Trophoblast cell (in vitro differentiated cells and primary cell): ENCODE results near the gene INHBB.

ENCODE experiments used
- DNase-seq, 2 donors: peaks; one replicate each; pipeline ENCODE4 v3.0.0-alpha.2; 2016
- H2AFZ ChIP-seq: 2 replicates; pipeline ENCODE4 v1.6.1; 2013; ENCODE audit warnings: low read length, moderate library complexity, mild to moderate bottlenecking; ENCODE audit not compliant: insufficient read depth, poor library complexity
- H2AK5ac ChIP-seq: 2 replicates; pipeline ENCODE4 v1.6.1; 2013; ENCODE audit warnings: mild to moderate bottlenecking, low read length
- H2BK120ac ChIP-seq: 2 replicates; pipeline ENCODE4 v1.6.1; 2013; ENCODE audit warnings: low read length, mild to moderate bottlenecking, moderate library complexity; ENCODE audit not compliant: insufficient read depth, poor library complexity
- H2BK12ac ChIP-seq: 2 replicates; pipeline ENCODE4 v1.6.1; 2013; ENCODE audit warnings: mild to moderate bottlenecking, low read length, moderate library complexity
- H2BK5ac ChIP-seq: 2 replicates; pipeline ENCODE4 v1.6.1; 2013; ENCODE audit warnings: low read length, low read depth, moderate library complexity, mild to moderate bottlenecking; ENCODE audit not compliant: poor library complexity
- H3K14ac ChIP-seq: 2 replicates; pipeline ENCODE4 v1.6.1; 2013; ENCODE audit warnings: mild to moderate bottlenecking, low read length
- H3K18ac ChIP-seq: 2 replicates; pipeline ENCODE4 v1.6.1; 2013; ENCODE audit warnings: mild to moderate bottlenecking, low read length
- H3K23ac ChIP-seq: 2 replicates; pipeline ENCODE4 v1.6.1; 2013; ENCODE audit warnings: low read length
- H3K27ac ChIP-seq: 2 replicates; pipeline ENCODE4 v1.5.1; 2013; ENCODE audit warnings: low read depth, mild to moderate bottlenecking, inconsistent platforms, low read length, moderate library complexity
- H3K27me3 ChIP-seq: 2 replicates; pipeline ENCODE4 v1.6.1; 2013; ENCODE audit warnings: inconsistent platforms, mild to moderate bottlenecking, low read length, moderate library complexity; ENCODE audit not compliant: insufficient read depth
- H3K36me3 ChIP-seq, 2 experiments: 1 replicate in 1 of 2; 2 replicates in 1 of 2; pipeline ENCODE4 v1.6.1; 2013; ENCODE audit warnings: low read length in 2 of 2, mild to moderate bottlenecking in 2 of 2, moderate library complexity in 1 of 2; ENCODE audit not compliant: insufficient read depth in 2 of 2, control insufficient read depth in 1 of 2
- H3K4ac ChIP-seq: 2 replicates; pipeline ENCODE4 v1.6.1; 2013; ENCODE audit warnings: low read depth, mild to moderate bottlenecking, low read length, moderate library complexity
- H3K4me1 ChIP-seq, 2 experiments: 1 replicate in 1 of 2; 2 replicates in 1 of 2; pipeline ENCODE4 v1.6.1; 2013; ENCODE audit warnings: low read length in 2 of 2, mild to moderate bottlenecking in 2 of 2, moderate library complexity in 1 of 2; ENCODE audit not compliant: insufficient read depth in 2 of 2, control insufficient read depth in 1 of 2
- H3K4me2 ChIP-seq: 2 replicates; pipeline ENCODE4 v1.6.1; 2013; ENCODE audit warnings: inconsistent platforms, mild to moderate bottlenecking, low read length, moderate library complexity
- H3K4me3 ChIP-seq: 2 replicates; pipeline ENCODE4 v1.5.1; 2013; ENCODE audit warnings: mild to moderate bottlenecking, low read depth, low read length, inconsistent platforms
- H3K79me1 ChIP-seq: one replicate; pipeline ENCODE4 v1.6.1; 2013; ENCODE audit warnings: low read length
- H3K79me2 ChIP-seq: 2 replicates; pipeline ENCODE4 v1.6.1; 2013; ENCODE audit warnings: low read length, mild to moderate bottlenecking; ENCODE audit not compliant: control insufficient read depth, insufficient read depth, poor library complexity
- H3K9ac ChIP-seq: 2 replicates; pipeline ENCODE4 v1.6.1; 2013; ENCODE audit warnings: mild to moderate bottlenecking, low read length
- H3K9me3 ChIP-seq: 2 replicates; pipeline ENCODE4 v1.6.1; 2013; ENCODE audit warnings: low read depth, mild to moderate bottlenecking, control low read depth, inconsistent platforms, low read length; ENCODE audit not compliant: insufficient read depth
- H4K12ac ChIP-seq: 2 replicates; pipeline ENCODE4 v1.6.1; 2013; ENCODE audit warnings: low read depth, mild to moderate bottlenecking, low read length, moderate library complexity
- H4K8ac ChIP-seq: 2 replicates; pipeline ENCODE4 v1.6.1; 2013; ENCODE audit warnings: low read depth, mild to moderate bottlenecking, low read length, moderate library complexity
- H4K91ac ChIP-seq: one replicate; pipeline ENCODE4 v1.6.1; 2013; ENCODE audit warnings: low read depth, mild to moderate bottlenecking, low read length, moderate library complexity
- WGBS: extraction: QIAGEN DNeasy Blood & Tissue Kit; methylation state at CpG from one replicate; pipeline ENCODE4 v1.1.7; 2013; ENCODE audit warnings: missing lambda C conversion rate; ENCODE audit not compliant: insufficient read length, insufficient coverage; ENCODE audit errors: extremely low coverage; 5-methylcytosine and 5-hydroxymethylcytosine counted together

INHBB gene

GRCh38 chr2:120400551-120400950, 54.6 kb downstream of the INHBB start:
- H3K36me3 ChIP-seq: no peaks in the 10 kb centered on the region

More at GRCh38 chr2:120400551-120400950, 54.6 kb downstream of the INHBB start:
- no peak overlapping the region for H3K4ac ChIP-seq
- DNase-seq: no peak
- H3K4me2 ChIP-seq: no peak overlapping the region
- no CpG with 5 or more reads among the region's 11 CpGs for WGBS
- no peak overlapping the region for H2BK5ac ChIP-seq
- H3K9ac ChIP-seq: no peak overlapping the region
- H2BK12ac ChIP-seq: no peak overlapping the region
- H2AFZ ChIP-seq: no peak overlapping the region
- H3K27me3 ChIP-seq: no peaks in the 10 kb centered on the region
- no peak overlapping the region for H3K27ac ChIP-seq
- H3K79me1 ChIP-seq: no peaks in the 10 kb centered on the region
- H3K23ac ChIP-seq: no peak overlapping the region
- no peaks in the 10 kb centered on the region for H3K79me2 ChIP-seq
- no peak overlapping the region for H3K18ac ChIP-seq
- peak overlapping the region; percentile 4 for H3K4me3 ChIP-seq
- no peak overlapping the region for H4K91ac ChIP-seq
- H3K4me1 ChIP-seq: peaks cover 0 to 2% of the 10 kb centered on the region in 2 experiments
- H3K14ac ChIP-seq: no peak overlapping the region
- H2AK5ac ChIP-seq: no peak overlapping the region
- no peak overlapping the region for H4K8ac ChIP-seq
- peaks cover 8% of the 10 kb centered on the region for H3K9me3 ChIP-seq
- no peak overlapping the region for H2BK120ac ChIP-seq
- no peak overlapping the region for H4K12ac ChIP-seq
